Hematopoietic multipotent progenitor cell treated with erythropoietin and hydrocortisone succinate and interleukin-3 and kit ligand, for 8 days (in vitro differentiated cells): Measurements from ENCODE around the gene PRR23E.

Experiments
- DNase-seq: peaks from one replicate; pipeline ENCODE4 v3.0.0-alpha.2; 2015

The PRR23E gene

GRCh38 chr3:127185962-127186674, 6.8 kb upstream of the PRR23E start:
- no peak for DNase-seq

GRCh38 chr3:127187316-127187715, 5.6 kb upstream of the PRR23E start:
- no peak for DNase-seq

GRCh38 chr3:127193341-127193740, 410 bp downstream of the PRR23E start:
- DNase-seq = no peak

GRCh38 chr3:127193775-127194174, 844 bp downstream of the PRR23E start:
- DNase-seq = no peak

- no peak for DNase-seq
These were observed 1.8 kb downstream of the PRR23E start for GRCh38 chr3:127194601-127195187.

GRCh38 chr3:127195417-127195816, 2.5 kb downstream of the PRR23E start:
- no peak for DNase-seq

- DNase-seq = no peak
These were observed 3.1 kb downstream of the PRR23E start for GRCh38 chr3:127196002-127196401.

GRCh38 chr3:127196466-127197299, 3.8 kb downstream of the PRR23E start:
- no peak for DNase-seq

GRCh38 chr3:127197300-127198189, 4.6 kb downstream of the PRR23E start:
- no peak for DNase-seq

- DNase-seq = no peak
These were observed 7.3 kb downstream of the PRR23E start for GRCh38 chr3:127200086-127200691.

GRCh38 chr3:127203024-127203423, 10.1 kb downstream of the PRR23E start:
- DNase-seq = no peak

- DNase-seq = no peak
These were observed 12.1 kb downstream of the PRR23E start for GRCh38 chr3:127204841-127205582.

- DNase-seq = no peak
These were observed 13.2 kb downstream of the PRR23E start for GRCh38 chr3:127206154-127206553.

GRCh38 chr3:127206611-127207516, 13.9 kb downstream of the PRR23E start:
- DNase-seq = no peak

- no peak for DNase-seq
These were observed 15.0 kb downstream of the PRR23E start for GRCh38 chr3:127207727-127208482.

- DNase-seq = no peak
These were observed 15.7 kb downstream of the PRR23E start for GRCh38 chr3:127208483-127209100.

- DNase-seq = no peak
These were observed 16.4 kb downstream of the PRR23E start for GRCh38 chr3:127209155-127209839.

- no peak for DNase-seq
These were observed 17.1 kb downstream of the PRR23E start for GRCh38 chr3:127209840-127210653.
